Fibroblast of pulmonary artery (primary cell): Measurements from ENCODE around the gene PTGDR2.

Experiments used
- DNase-seq: peaks from one replicate; pipeline ENCODE4 v3.0.0-alpha.2; 2010; ENCODE audit warnings: low read depth
- H3K4me3 ChIP-seq: replicated peaks from 2 replicates; pipeline ENCODE4 v1.5.1; 2011; ENCODE audit warnings: low read depth, mild to moderate bottlenecking, control low read depth, low read length, moderate library complexity
- CTCF ChIP-seq: IDR thresholded peaks from 2 replicates; pipeline ENCODE4 v1.5.1; 2011; ENCODE audit warnings: mild to moderate bottlenecking, control low read depth, low read length, inconsistent platforms; ENCODE audit errors: missing control alignments

Gene PTGDR2

GRCh38 chr11:60851327-60852104, 4.2 kb downstream of the PTGDR2 start:
- H3K4me3 ChIP-seq: no peak overlapping the region
- DNase-seq: no peak
- TF ChIP-seq CTCF: no peak

GRCh38 chr11:60849641-60850520, 5.9 kb downstream of the PTGDR2 start:
- no peak for DNase-seq
- no peak for TF ChIP-seq CTCF
- H3K4me3 ChIP-seq: no peak overlapping the region

GRCh38 chr11:60848714-60849151, 7.0 kb downstream of the PTGDR2 start:
- no peak for DNase-seq
- no peak for TF ChIP-seq CTCF
- no peak overlapping the region for H3K4me3 ChIP-seq

GRCh38 chr11:60847896-60848295, 7.9 kb downstream of the PTGDR2 start:
- DNase-seq: no peak
- H3K4me3 ChIP-seq: no peak overlapping the region
- no peak for TF ChIP-seq CTCF

GRCh38 chr11:60847281-60847680, 8.5 kb downstream of the PTGDR2 start:
- DNase-seq: no peak
- no peak for TF ChIP-seq CTCF

GRCh38 chr11:60845338-60845737, 10.4 kb downstream of the PTGDR2 start:
- DNase-seq: no peak
- H3K4me3 ChIP-seq: no peak overlapping the region

More at GRCh38 chr11:60847281-60847680, 8.5 kb downstream of the PTGDR2 start:
- H3K4me3 ChIP-seq: no peak overlapping the region

More at GRCh38 chr11:60845338-60845737, 10.4 kb downstream of the PTGDR2 start:
- no peak for TF ChIP-seq CTCF
